K562 (cell line): ENCODE results near the gene KANK2. TPM values are rescaled to one million over a fixed set of nuclear protein-coding genes. Genes with fewer than 3 reads are reported as not detected.
A peak's percentile ranks its signal among the peaks of the same experiment; 100 is the strongest.

Experiments used
- DPF2 ChIP-seq: fragments of 450-650 bp; IDR thresholded peaks from 2 replicates; pipeline ENCODE4 v1.6.1; 2016
- FIP1L1 ChIP-seq: fragments of 200-400 bp; formaldehyde crosslinking; IDR thresholded peaks from 2 replicates; pipeline ENCODE4 v1.6.1; 2018; ENCODE audit warnings: mild to moderate bottlenecking, low read depth, low read length; ENCODE audit not compliant: poor library complexity, severe bottlenecking
- FOSL1 ChIP-seq: fragments of 200-800 bp; sonication (Bioruptor generic); conservative IDR thresholded peaks from 2 replicates; pipeline ENCODE4 v1.6.1; 2016; ENCODE audit warnings: missing genetic modification characterization, missing compliant biosample characterization
- MGA ChIP-seq: fragments of 450-650 bp; IDR thresholded peaks from 2 replicates; pipeline ENCODE4 v1.6.1; 2016; ENCODE audit warnings: mild to moderate bottlenecking, moderate library complexity
- PCBP2 ChIP-seq: fragments of 200-400 bp; formaldehyde crosslinking; IDR thresholded peaks from 2 replicates; pipeline ENCODE4 v1.6.1; 2018; ENCODE audit warnings: low read length, low read depth, mild to moderate bottlenecking, moderate library complexity; ENCODE audit not compliant: poor library complexity, severe bottlenecking
- RAD51 ChIP-seq: fragments of 450-650 bp; IDR thresholded peaks from 2 replicates; pipeline ENCODE4 v1.7.1; 2016; ENCODE audit warnings: low read depth, mild to moderate bottlenecking, borderline replicate concordance
- SIX5 ChIP-seq, 2 experiments: IDR thresholded peaks; 2 replicates each; pipeline ENCODE4 v1.6.1; 2011; ENCODE audit warnings: low read length in 2 of 2, borderline replicate concordance in 1 of 2, low read depth in 1 of 2, mild to moderate bottlenecking in 1 of 2, moderate library complexity in 1 of 2; ENCODE audit not compliant: insufficient read depth in 1 of 2
- TCF7 ChIP-seq: sonication (generic); IDR thresholded peaks from 2 replicates; pipeline ENCODE4 v1.6.1; 2016; ENCODE audit warnings: antibody characterized with exemption, borderline replicate concordance
- ZFP36 ChIP-seq: fragments of 150-350 bp; IDR thresholded peaks from 2 replicates; pipeline ENCODE4 v1.6.1; 2018; ENCODE audit warnings: low read length, low read depth; ENCODE audit not compliant: partially characterized antibody
- polyA plus RNA-seq, 8 experiments: library from polyadenylated mRNA; depleted of rRNA in 4 of 8; stranded (reverse) in 5 of 8; unstranded in 3 of 8; fragments of >200 nt; fragmentation: Nextera tagmentation in 2 of 8; fragmentation: Illumina TruSeq in 1 of 8; extraction: Ambion mirVana in 2 of 8; extraction: Trizol in 1 of 8; gene quantifications; 2 replicates each; pipeline versions ENCODE4 v1.2.1 to v1.2.3, GENCODE V29; 2011 to 2014; ENCODE audit warnings: inconsistent platforms in 1 of 8, missing spikeins in 1 of 8
- total RNA-seq, 7 experiments: library from RNA; depleted of rRNA in 6 of 7; stranded (reverse); fragments of >200 nt in 6 of 7; fragmentation: Illumina TruSeq in 2 of 7; extraction: Trizol in 2 of 7; gene quantifications; 2 replicates each; pipeline versions ENCODE4 v1.2.1 to v1.2.3, GENCODE V29; 2011 to 2021; ENCODE audit warnings: low replicate concordance in 1 of 7
- TF ChIP-seq, protein P1 (sequence below): sonication (generic); formaldehyde crosslinking; IDR thresholded peaks from 2 replicates; pipeline ENCODE4 v1.8.0; 2022; ENCODE audit warnings: missing genetic modification reagents, mild to moderate bottlenecking, moderate library complexity, borderline replicate concordance

KANK2 gene
- total and polyA plus RNA-seq, 9 of the 15 experiments (the other 6 are each of a cell fraction or from before 2014, with no cell fraction given) = 4.4 to 47.8 (median 21.3) TPM

DNA sequence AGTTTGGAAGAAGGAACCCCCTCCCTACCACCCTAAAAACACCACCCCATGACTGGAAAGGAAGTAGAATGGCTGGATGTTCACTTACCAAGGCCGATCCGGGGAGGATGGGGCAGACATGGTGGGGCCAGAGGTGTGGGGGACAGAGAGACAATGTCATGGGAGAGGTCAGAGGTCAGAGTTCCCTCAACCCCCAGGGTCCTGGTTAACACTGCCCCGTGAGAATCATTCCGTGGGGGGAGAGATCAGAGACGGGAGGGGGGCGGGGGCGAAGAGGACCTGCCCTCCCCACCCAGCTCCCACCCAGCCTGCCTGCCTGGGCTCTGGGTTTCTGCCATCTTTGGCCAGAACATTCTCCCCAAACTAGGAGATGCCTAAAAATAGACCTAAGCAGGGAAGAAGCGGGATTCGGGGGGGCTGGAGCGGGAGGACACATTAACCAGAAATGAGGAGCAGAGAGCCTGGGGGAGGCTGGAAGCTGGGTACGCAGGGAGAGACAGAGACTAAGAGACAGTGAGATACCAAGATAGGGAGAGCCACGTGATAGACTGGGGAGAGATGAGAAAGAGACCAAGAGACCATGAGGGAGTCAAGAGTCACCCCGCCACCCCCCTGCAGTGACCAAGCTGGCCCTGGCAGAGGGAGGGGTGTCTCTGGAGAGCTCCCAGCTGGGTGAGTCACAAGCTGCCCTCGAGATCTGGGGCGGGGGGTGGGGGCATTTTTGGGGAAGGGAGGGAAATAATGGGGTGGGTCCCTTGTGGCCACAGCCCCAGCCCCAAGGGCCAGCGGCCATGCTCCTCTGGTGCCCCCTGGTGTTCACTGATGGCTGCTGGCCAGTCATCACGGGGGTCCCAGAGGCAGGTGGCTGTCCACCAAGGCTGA, 6.1 kb upstream of the KANK2 start (continued):
- TF ChIP-seq, protein P1, sequence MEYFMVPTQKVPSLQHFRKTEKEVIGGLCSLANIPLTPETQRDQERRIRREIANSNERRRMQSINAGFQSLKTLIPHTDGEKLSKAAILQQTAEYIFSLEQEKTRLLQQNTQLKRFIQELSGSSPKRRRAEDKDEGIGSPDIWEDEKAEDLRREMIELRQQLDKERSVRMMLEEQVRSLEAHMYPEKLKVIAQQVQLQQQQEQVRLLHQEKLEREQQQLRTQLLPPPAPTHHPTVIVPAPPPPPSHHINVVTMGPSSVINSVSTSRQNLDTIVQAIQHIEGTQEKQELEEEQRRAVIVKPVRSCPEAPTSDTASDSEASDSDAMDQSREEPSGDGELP = peak; percentile 65
- no peak for TF ChIP-seq FIP1L1
- peak; percentile 78 for TF ChIP-seq DPF2
- TF ChIP-seq RAD51 = peak; percentile 79
- TF ChIP-seq MGA = peak; percentile 59; the same call in 1 of the 2 replicates
- peak; percentile 72 for TF ChIP-seq FOSL1 (tag)
- TF ChIP-seq ZFP36 = no peak
- no peak for TF ChIP-seq PCBP2
- TF ChIP-seq SIX5 (IDR thresholded peaks at IDR 0.05; ENCODE audit: borderline replicate concordance in 1 of 2, insufficient read depth in 1 of 2, low read depth in 1 of 2, low read length in 2 of 2) = no peak
- TF ChIP-seq TCF7 = 0 out of 2 replicates have a peak, but pooled peaks have one; percentile 60
